GM21529 (cell line): ENCODE results near the gene SCART1.
"Not testable (repeated sequence)": the region's sequence is repeated elsewhere in the genome, so short reads cannot be mapped to it uniquely, and the experiment has no call there.

ENCODE experiments used
- ATAC-seq: cut with Tn5 transposase; IDR thresholded peaks from one replicate; pipeline ENCODE4 v1.9.1; 2021; ENCODE audit not compliant: unreplicated experiment

The SCART1 gene

DNA sequence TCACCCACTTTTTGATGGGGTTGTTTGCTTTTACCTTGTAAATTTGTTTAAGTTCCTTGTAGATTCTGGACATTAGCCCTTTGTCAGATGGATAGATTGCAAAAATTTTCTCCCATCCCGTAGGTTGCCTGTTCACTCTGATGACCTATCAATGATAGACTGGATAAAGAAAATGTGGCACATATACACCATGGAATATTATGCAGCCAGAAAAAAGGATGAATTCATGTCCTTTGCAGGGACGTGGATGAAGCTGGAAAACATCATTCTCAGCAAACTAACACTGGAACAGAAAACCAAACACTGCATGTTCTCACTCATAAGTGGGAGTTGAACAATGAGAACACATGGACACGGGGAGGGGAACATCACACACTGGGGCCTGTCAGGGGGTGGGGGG lies 15.5 kb downstream of the SCART1 start:
- not testable (repeated sequence) for ATAC-seq

DNA sequence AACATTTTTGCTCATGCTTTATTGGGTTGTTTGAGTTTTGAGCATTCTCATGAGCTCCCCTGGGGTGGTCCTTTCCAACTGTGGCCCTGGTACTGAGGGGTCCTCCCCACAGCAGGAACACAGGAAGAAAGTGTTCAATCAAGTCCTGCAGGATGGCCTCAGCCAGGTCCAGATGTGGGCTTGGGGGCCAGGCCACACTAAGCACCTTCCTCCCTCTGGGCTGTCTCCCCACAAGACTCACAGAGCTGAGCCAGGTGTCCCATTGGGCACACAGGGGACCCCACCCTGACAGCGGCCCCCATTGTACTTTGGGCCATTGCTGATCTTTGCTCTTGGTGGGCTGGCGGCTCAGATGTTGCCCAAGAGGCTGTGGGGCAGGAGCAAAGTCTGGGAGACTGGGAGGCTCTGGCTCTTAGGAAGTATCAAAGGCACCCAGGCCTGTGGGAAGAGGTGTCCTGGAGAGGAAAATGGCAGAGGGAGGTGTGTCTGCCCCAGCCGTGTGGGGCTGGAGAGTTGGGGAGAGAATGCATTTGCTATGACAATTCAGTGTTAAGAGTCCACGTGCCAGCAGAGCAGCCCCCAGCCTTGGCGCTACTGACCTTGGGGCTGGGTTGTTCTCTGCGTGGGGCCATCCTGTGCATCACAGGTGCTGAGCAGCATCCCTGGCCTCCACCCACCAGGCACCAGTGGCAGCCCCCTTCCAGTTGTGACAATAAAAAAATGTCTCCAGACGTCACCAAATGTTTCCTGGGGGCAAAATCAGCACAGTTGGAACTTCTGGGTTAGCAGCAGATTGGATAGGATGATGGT lies 17.8 kb downstream of the SCART1 start:
- no peak for ATAC-seq

DNA sequence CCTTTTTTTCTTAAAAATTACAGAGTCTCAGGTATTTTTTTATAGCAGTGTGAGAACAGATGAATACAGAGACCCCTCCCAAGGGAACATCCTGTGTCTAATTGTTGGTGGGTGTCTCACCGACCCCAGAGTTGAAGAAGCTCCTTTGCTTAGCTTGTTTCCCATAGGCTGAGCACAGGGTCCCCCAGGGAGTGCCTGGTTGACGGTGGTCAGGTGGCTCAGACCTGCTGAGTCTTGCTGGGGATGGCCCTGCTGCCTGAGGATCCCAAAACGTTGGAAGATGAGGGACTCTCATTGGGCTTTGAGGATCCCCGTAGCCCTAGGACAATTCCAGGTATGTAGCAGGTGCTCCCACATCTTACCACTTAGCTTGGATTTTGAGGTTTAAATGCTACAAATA lies 19.5 kb downstream of the SCART1 start:
- no peak for ATAC-seq

DNA sequence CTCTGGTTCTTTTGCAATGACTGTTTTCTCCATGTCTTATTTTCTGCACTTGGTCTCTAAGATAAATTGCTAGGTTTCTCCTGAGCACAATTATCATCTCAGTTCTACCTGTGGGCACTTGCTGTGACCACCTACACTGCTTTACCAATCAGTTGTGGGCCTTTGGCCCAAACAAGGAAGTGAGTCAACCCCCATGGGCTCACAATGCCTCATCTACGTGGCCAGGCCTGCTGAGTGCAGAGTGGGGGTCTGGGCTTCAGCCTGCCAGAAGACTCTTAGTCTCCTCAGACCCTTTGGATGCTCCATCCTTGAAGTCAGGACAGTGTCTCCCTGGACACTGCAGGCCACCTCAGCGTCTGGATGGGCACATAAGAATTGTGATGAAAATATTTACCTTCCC lies 20.3 kb downstream of the SCART1 start:
- ATAC-seq: no peak

DNA sequence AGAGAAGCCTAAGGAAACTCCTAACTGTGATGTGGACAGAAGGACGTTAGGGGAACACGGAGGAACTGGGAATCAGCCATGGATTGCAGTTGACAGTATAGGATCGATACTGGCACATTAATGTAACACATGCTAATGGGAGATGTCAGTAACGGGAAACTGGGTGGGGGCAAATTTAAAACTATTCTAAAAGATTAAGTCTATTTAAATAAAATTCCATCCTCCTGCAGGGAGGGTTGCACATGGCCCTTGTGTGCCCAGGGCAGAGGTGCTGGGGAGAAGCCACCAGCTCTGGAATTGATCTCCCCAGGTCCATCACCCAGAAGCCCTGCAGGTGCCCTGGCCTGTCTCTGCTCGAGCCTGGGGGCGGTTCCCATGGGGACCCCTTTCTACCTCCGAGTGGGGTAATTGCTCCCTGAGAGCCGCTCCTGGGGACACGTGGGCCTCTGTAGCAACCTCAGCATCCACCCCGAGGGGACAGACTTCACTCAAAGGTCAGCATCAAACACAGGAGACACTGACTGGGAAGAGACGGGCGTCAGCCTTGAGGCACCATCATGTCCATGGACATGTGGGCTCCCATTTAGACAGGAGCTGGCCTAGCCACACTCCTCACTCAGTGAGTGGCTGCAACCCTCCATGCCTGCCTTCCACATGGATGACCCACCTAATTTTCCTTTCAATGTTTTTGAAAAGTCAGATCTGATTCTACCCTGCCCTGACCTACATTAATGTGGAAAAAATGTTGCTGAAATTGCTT lies 21.1 kb downstream of the SCART1 start:
- no peak for ATAC-seq

DNA sequence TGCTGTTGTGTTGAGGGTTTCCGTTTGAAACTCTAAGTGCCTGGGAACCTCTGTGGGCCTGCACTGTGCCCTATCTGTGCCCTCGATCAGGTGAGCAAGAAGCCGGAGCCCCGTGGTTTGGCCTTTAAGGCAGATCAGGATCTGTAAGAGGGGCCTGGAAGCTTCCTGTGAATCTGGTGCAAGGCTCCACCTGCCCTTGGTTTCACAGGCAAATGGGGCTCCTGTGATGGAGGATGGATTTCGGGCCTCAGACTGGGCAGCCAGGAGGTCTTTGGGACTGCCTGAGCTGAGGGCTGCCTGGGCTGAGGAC lies 21.6 kb downstream of the SCART1 start:
- ATAC-seq: no peak

DNA sequence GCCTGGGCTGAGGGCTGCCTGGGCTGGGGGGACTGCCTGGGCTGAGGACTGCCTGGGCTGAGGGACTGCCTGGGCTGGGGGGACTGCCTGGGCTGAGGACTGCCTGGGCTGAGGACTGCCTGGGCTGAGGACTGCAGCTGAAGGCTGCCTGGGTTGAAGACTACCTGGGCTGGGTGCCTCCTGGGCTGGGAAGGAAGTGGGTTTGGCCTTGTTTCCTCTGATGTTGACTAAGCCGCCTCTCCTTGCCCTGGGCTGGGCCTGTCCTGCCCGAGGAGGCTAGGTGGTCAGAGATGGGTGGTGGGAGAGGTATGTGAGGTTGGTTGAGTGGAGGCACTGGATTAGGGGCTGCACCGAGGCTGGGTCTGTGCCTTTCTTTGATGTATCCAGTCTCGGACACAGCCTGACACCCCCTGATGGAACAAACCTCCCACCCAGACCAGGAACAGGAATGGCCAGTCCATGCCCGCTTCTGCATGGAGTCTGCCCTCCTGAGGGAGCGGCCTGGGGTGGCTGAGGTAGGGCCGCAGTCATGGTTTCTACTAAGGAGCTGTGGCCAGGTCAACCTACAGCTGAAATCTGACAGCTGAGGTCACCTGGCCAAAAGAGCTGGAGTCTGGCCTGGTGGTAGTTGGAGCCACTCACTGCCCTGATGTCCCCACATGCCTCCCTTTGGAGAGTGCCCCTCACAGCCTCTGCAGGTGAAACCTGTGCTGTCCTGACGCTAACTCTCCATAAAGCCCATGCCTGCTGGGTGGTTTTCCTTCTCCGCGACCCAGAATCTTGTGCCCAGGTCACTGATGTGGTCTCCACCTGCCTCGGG lies 22.3 kb downstream of the SCART1 start:
- no peak for ATAC-seq

DNA sequence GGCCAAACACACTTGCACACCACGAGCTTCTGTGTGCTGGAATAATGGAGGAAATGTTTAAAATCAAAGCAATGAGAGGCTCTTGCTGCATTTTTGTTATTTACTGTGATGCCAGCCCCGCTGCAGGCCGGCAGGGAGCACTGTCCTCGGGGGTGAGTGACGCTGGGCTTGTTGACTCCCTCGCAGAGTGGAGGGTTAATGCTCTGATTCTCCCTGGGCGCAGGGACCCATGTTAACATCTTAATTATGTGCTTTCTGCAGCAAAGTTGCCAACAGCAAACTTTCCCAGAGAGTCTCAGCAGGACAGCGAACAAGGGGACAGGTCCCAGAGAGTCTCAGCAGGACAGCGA lies 22.9 kb downstream of the SCART1 start:
- ATAC-seq: no peak

DNA sequence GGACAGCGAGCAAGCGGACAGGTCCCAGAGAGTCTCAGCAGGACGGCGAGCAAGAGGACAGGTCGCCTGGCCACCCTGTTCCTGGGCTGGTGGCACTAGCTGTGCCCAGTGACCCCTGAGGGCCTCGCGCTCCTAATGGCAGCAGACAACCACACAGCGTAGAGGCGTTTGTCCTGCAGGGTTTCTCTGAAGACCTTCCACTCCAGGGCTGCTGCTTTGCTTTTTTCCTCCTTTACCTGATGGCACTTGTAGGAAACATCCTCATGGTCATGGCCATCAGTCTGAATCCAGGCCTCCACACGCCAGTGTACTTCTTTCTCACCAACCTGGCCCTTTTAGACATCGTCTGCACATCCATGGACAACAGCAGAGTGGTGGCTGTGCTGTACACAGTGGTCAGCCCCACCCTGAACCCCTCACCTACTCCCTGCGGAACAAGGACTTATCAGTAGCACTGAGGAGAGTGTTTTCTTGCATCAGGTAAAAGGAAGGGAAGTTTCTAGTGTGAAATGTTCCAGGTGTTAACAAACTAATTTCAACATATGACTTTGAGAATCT lies 27.4 kb downstream of the SCART1 start:
- no peak for ATAC-seq

DNA sequence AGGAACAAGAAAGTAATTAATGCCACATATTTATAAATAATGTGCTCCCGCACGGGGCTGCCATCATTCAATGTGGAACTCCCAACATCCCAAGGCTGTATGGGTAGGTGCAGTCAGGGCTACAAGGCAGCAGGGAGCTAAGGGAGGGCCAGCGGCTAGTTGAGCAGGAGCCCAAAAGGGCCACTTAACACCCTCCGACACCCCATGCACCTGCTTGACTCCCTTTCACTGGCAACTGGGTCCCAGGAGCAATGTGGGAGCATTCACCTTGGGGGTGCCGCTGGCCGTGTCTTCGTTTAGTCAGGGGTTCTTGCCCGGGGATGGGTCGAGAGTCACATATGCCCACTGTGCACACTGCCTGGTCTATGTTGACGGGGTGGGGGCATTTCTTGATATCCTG lies 27.9 kb downstream of the SCART1 start:
- no peak for ATAC-seq

DNA sequence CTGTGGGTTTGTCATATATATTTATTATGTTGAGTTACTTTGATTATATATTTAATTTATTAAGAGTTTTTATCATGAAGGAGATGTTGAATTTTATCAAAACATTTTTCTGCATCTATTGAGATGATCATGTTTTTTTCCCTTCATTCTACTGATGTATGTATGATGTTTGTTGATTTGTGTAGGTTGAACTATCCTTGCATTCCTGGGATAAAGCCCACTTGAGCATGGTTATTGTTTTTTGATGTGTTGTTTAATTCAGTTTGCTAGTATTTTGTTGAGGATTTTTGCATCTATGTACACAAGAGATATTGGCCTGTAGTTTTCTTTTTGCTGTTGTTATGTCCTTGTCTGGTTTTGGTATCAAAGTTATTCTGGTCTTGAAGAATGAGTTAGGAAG lies 31.1 kb downstream of the SCART1 start:
- ATAC-seq: no peak

DNA sequence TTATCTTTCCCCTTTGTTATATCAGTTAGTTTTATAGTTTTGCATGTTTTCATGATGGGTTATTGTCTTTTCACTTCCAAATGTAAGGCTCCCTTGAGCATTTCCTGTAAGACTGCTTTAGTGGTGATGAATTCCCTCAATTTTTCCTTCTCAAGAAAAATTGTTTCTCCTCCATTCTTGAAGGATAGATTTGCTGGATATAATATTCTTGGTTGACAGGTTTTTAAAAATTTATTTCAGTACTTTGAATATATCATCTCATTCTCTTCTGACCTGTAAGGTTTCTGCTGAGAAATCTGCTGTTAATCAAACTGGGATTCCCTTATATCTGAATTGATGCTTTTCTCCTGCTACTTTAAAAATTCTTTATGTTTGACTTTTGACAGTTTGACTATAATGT lies 33.3 kb downstream of the SCART1 start:
- no peak for ATAC-seq

DNA sequence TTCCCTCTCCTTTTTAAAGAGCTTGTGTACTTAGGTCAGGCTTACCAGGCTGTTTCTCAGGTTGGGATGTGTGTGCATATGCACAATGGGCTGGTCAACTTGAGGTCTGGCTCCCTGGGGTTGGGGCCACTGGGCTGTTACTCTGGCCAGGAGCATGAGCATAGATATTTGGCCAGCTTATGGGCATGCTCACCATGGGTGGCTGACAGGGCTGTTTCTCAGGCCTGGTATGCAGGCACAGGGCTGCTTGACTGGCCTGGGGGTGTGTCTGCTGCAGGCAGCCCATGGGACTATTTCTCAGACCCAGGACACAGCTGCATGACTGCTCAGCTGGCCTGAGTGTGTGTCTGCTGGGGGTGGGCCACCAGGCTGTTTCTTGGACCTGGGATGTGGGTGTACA lies 34.6 kb downstream of the SCART1 start:
- no peak for ATAC-seq

DNA sequence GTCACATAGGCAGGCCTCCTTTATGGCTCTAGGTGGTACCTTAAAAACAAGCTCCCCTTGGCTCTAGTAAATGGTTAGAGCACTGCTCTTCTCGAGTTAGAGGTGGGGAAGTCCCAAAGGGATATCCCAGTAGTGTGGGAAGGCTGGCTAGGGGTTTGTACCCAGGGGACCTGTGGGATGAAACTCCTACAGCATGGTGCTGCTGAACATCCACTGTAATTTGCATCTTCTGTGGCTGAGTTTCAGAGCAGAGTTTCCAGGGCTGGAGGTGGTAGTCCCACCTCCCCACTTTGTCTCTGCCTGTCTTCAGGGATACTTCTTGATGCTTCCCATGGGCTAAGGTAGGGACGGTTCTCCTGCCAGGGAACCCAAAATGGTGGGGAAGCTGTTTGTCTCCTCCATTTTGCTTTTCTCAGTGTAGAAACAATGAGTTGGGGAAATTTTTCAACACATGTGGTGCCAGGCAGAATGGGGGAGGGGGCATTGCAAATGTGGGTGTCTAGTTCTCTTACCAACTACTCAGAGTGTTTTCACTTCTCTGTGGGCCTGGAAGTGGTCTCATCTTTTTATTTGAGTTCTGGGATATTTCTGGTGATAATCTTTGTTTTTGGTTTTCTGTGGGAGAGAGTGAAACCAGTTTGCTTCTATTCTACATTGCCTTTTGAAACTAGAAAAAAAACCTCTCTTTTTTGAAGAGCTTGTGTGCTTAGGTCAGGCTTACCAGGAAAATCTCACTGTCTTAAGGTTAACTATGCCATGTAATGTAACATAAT lies 36.3 kb downstream of the SCART1 start:
- peak; percentile 66 for ATAC-seq

DNA sequence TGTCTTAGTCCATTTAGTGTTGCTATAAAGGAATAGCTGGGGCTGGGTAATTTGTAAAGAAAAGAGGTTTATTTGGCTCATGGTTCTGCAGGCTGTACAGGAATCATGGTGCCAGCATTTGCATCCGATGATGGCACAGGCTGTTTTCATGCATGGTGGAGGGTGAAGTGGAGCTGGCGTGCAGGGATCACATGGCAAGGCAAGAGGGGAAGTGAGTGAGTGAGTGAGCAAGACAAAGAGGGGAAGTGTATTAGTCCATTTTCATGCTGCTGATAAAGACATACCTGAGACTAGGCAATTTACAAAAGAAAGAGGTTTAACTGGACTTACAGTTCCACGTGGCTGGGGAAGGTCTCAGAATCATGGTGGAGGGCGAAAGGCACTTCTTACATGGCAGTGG lies 39.8 kb downstream of the SCART1 start:
- ATAC-seq: not testable (repeated sequence)

DNA sequence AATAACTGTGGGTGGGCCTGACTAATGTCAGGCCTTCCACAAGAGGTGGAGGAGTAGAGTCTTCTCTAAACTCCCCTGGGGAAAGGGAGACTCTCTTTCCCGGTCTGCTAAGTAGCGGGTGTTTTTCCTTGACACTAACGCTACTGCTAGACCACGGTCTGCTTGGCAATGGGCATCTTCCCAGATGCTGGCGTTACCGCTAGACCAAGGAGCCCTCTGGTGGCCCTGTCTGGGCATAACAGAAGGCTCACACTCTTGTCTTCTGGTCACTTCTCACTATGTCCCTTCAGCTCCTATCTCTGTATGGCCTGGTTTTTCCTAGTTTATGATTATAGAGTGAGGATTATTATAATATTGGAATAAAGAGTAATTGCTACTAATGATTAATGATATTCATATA lies 43.6 kb downstream of the SCART1 start:
- not testable (repeated sequence) for ATAC-seq

DNA sequence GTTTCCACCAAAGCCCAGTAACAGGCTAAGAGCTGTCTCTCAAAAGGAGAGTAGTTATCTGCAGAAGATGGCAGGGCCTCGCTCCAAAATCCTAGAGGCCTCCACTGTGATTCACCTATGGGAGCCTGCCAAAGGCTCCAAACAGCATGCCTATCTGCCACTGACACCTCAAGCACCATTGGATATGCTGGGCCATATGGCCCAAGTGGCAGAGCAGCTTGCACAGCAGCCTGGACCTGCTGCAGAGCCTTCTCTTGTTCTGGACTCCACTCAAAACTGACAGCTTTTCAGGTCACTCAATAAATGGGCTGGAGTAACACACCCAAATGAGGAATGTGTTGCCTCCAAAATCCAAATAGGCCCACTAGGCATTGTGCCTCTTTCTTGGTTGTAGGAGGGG lies 45.4 kb downstream of the SCART1 start:
- ATAC-seq: not testable (repeated sequence)

DNA sequence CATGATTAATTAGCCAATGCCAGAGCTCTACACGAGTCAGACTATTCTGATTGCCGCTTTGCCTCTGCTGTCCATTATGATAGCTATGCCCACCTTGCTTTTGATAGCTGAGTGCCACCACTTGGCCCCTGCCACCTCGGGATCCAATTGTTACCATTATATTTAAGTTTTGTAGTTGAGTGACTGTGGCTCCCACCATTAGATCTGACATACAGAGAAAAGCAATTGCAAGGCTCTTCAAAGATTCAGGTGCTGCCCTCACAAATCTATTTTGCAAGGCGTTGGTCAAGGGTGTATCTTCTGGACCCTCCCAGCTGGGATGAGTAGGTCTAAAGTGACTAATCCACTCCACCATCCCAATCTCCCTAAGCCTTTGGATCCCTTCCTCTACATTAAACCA lies 47.2 kb downstream of the SCART1 start:
- not testable (repeated sequence) for ATAC-seq

DNA sequence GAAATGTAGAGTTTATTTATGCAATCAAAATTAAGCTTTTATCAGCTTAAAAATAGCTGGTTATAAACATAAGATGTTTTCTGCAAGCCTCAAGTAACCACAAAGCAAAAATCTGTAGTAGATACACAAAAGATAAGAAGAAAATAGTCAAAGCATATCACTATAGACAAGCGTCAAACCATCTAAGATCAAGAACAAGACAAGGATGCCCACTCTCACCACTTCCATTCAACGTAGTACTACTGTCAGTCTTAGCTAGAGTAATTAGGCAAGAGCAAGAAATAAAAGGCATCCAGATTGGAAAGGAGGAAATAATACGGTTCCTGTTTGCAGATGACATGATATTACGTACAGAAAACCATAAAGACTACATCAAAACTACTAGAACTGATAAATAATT lies 56.0 kb downstream of the SCART1 start:
- no peak for ATAC-seq

DNA sequence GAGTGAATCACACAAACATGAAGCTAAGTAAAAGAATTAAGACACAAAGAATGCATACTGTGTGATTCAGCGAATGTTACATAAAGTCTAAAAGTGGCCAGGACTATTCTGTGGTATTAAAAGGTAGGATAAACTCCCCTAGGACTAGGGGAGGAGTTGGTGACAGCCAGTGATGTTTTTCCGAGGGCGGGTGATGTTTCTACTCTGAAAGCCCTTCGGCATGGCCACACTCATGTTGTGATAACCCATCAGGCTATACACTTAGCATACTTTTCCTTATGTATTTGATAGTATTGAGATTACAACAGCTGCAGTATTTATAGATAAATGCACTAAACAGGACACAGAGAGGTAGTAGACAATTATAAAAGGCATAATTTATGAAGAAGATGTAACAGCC lies 57.7 kb downstream of the SCART1 start:
- no peak for ATAC-seq
